WTC11 (cell line): ENCODE results near the gene MIXL1. TPM values are rescaled to one million over a fixed set of nuclear protein-coding genes. Genes with fewer than 3 reads are reported as not detected.

ENCODE experiments used
- ATAC-seq: fragments of 200-7000 bp; cut with Tn5 transposase; 2 replicates; pipeline ENCODE4 v1.10.0; 2021; ENCODE audit warnings: mild to moderate bottlenecking, moderate library complexity
- CTCF ChIA-PET: fragments of 300-600 bp; sonication (Branson Sonifier 250); formaldehyde crosslinking; loops from one replicate; lab custom pipeline; 2021; ENCODE audit warnings: antibody characterized with exemption; lab: Charles Lee
- POLR2A ChIA-PET: fragments of 350-600 bp; sonication (Branson Sonifier 250); formaldehyde crosslinking; loops from one replicate; lab custom pipeline; 2021; ENCODE audit warnings: antibody characterized with exemption; lab: Charles Lee
- DNase-seq: peaks from one replicate; pipeline ENCODE4 v3.0.0; 2021; ENCODE audit warnings: low spot score
- H3K27ac Mint-ChIP-seq: 2 replicates; pipeline ENCODE4 v1.8.0; 2021; ENCODE audit warnings: mixed read lengths
- H3K27me3 Mint-ChIP-seq: 2 replicates; pipeline ENCODE4 v1.8.0; 2021; ENCODE audit warnings: low read depth, mild to moderate bottlenecking, moderate library complexity, mixed read lengths
- H3K36me3 Mint-ChIP-seq: 2 replicates; pipeline ENCODE4 v1.8.0; 2021; ENCODE audit warnings: mixed read lengths
- H3K4me1 Mint-ChIP-seq: 2 replicates; pipeline ENCODE4 v1.8.0; 2022; ENCODE audit warnings: mixed read lengths
- H3K4me3 Mint-ChIP-seq: 2 replicates; pipeline ENCODE4 v1.8.0; 2021; ENCODE audit warnings: mild to moderate bottlenecking, moderate library complexity, mixed read lengths
- H3K9me3 Mint-ChIP-seq: 2 replicates; pipeline ENCODE4 v1.8.0; 2021; ENCODE audit warnings: mixed read lengths
- EMX1 ChIP-seq: fragments of 250-450 bp; sonication (Bioruptor Pico); IDR thresholded peaks from 2 replicates; pipeline ENCODE4 v1.8.0; 2021; ENCODE audit warnings: mild to moderate bottlenecking
- GTF2I ChIP-seq: fragments of 250-450 bp; sonication (Bioruptor Pico); conservative IDR thresholded peaks from 2 replicates; pipeline ENCODE4 v1.4.0; 2021; ENCODE audit warnings: mild to moderate bottlenecking
- HMGA2 ChIP-seq: fragments of 250-450 bp; sonication (Bioruptor Pico); IDR thresholded peaks from 2 replicates; pipeline ENCODE4 v1.4.0; 2021; ENCODE audit warnings: mild to moderate bottlenecking, moderate library complexity
- NFATC4 ChIP-seq: fragments of 250-450 bp; sonication (Bioruptor Pico); IDR thresholded peaks from 2 replicates; pipeline ENCODE4 v1.9.0; 2021; ENCODE audit warnings: mild to moderate bottlenecking
- SOX15 ChIP-seq: fragments of 250-450 bp; sonication (Bioruptor Pico); IDR thresholded peaks from 2 replicates; pipeline ENCODE4 v1.9.0; 2021; ENCODE audit warnings: mild to moderate bottlenecking
- TCF7 ChIP-seq: sonication (generic); formaldehyde crosslinking; IDR thresholded peaks from 2 replicates; pipeline ENCODE4 v1.8.0; 2022; ENCODE audit warnings: mild to moderate bottlenecking, low read depth, missing genetic modification reagents, moderate library complexity
- ZBTB21 ChIP-seq: sonication (generic); formaldehyde crosslinking; IDR thresholded peaks from 2 replicates; pipeline ENCODE4 v1.8.1; 2023; ENCODE audit warnings: mild to moderate bottlenecking, missing genetic modification reagents, borderline replicate concordance
- ZNF232 ChIP-seq: sonication (generic); formaldehyde crosslinking; IDR thresholded peaks from 2 replicates; pipeline ENCODE4 v1.8.0; 2022; ENCODE audit warnings: mild to moderate bottlenecking, missing genetic modification reagents
- ZNF317 ChIP-seq: sonication (generic); formaldehyde crosslinking; IDR thresholded peaks from 2 replicates; pipeline ENCODE4 v1.8.1; 2023; ENCODE audit warnings: low read depth, mild to moderate bottlenecking, moderate library complexity, missing genetic modification reagents, borderline replicate concordance
- ZNF416 ChIP-seq: fragments of 250-450 bp; sonication (Bioruptor Pico); IDR thresholded peaks from 2 replicates; pipeline ENCODE4 v1.9.0; 2021; ENCODE audit warnings: mild to moderate bottlenecking, inconsistent platforms
- total RNA-seq: library from RNA; stranded (reverse); gene quantifications from 3 replicates; pipeline ENCODE4 v1.2.3, GENCODE V29; 2021
- TF ChIP-seq, protein P1 (sequence below): fragments of 250-450 bp; sonication (Bioruptor Pico); IDR thresholded peaks from 2 replicates; pipeline ENCODE4 v1.9.0; 2021; ENCODE audit warnings: mild to moderate bottlenecking
- TF ChIP-seq, protein P2 (sequence below): sonication (generic); formaldehyde crosslinking; IDR thresholded peaks from 2 replicates; pipeline ENCODE4 v1.8.1; 2023; ENCODE audit warnings: mild to moderate bottlenecking, missing genetic modification reagents, moderate library complexity
- TF ChIP-seq, protein P3 (sequence below): sonication (generic); formaldehyde crosslinking; IDR thresholded peaks from 2 replicates; pipeline ENCODE4 v1.8.1; 2022; ENCODE audit warnings: missing genetic modification reagents, borderline replicate concordance
- TF ChIP-seq, protein P4 (sequence below): sonication (generic); formaldehyde crosslinking; IDR thresholded peaks from 2 replicates; pipeline ENCODE4 v1.8.1; 2023; ENCODE audit warnings: mild to moderate bottlenecking, missing genetic modification reagents
- TF ChIP-seq, protein P5 (sequence below): sonication (generic); formaldehyde crosslinking; IDR thresholded peaks from 2 replicates; pipeline ENCODE4 v1.8.0; 2022; ENCODE audit warnings: mild to moderate bottlenecking, missing genetic modification reagents

The MIXL1 gene
- total RNA-seq, 1 experiment from 2014 or later, result 6.4 TPM

DNA sequence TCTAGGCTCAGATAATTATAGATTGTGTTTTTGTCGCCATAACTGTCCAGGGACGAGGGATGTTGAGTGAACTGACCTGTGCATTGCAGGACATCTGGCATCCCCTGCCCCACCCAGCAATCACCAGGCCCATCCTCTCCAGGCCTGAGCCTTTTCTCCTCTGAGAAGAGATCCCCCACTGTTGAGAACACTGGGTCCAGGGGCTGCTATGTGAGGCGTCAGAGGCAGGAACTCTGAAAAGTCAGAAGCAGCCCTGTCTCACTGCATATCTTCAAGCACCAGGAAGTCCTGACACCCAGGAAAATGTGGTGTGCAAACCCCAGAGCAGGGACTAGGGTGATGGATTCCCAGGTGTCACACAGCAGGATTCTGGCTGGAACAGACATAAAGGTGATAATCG lies 19.8 kb upstream of the MIXL1 start (continued):
- TF ChIP-seq, protein P1, sequence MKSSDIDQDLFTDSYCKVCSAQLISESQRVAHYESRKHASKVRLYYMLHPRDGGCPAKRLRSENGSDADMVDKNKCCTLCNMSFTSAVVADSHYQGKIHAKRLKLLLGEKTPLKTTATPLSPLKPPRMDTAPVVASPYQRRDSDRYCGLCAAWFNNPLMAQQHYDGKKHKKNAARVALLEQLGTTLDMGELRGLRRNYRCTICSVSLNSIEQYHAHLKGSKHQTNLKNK (CRISPR knock-in tag), result no peak
- TF ChIP-seq, protein P2, sequence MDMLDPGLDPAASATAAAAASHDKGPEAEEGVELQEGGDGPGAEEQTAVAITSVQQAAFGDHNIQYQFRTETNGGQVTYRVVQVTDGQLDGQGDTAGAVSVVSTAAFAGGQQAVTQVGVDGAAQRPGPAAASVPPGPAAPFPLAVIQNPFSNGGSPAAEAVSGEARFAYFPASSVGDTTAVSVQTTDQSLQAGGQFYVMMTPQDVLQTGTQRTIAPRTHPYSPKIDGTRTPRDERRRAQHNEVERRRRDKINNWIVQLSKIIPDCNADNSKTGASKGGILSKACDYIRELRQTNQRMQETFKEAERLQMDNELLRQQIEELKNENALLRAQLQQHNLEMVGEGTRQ (CRISPR knock-in tag), result no peak
- TF ChIP-seq ZNF317 (CRISPR knock-in tag) (no peak), ZNF416 (CRISPR knock-in tag) (no peak), SOX15 (no peak), ZNF232 (CRISPR knock-in tag) (no peak), GTF2I (CRISPR knock-in tag) (no peak), TCF7 (CRISPR knock-in tag) (no peak), EMX1 (CRISPR knock-in tag) (no peak), NFATC4 (no peak), ZBTB21 (CRISPR knock-in tag) (no peak)
- TF ChIP-seq, protein P3, sequence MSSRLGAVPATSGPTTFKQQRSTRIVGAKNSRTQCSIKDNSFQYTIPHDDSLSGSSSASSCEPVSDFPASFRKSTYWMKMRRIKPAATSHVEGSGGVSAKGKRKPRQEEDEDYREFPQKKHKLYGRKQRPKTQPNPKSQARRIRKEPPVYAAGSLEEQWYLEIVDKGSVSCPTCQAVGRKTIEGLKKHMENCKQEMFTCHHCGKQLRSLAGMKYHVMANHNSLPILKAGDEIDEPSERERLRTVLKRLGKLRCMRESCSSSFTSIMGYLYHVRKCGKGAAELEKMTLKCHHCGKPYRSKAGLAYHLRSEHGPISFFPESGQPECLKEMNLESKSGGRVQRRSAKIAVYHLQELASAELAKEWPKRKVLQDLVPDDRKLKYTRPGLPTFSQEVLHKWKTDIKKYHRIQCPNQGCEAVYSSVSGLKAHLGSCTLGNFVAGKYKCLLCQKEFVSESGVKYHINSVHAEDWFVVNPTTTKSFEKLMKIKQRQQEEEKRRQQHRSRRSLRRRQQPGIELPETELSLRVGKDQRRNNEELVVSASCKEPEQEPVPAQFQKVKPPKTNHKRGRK (CRISPR knock-in tag), result no peak
- TF ChIP-seq, protein P4, sequence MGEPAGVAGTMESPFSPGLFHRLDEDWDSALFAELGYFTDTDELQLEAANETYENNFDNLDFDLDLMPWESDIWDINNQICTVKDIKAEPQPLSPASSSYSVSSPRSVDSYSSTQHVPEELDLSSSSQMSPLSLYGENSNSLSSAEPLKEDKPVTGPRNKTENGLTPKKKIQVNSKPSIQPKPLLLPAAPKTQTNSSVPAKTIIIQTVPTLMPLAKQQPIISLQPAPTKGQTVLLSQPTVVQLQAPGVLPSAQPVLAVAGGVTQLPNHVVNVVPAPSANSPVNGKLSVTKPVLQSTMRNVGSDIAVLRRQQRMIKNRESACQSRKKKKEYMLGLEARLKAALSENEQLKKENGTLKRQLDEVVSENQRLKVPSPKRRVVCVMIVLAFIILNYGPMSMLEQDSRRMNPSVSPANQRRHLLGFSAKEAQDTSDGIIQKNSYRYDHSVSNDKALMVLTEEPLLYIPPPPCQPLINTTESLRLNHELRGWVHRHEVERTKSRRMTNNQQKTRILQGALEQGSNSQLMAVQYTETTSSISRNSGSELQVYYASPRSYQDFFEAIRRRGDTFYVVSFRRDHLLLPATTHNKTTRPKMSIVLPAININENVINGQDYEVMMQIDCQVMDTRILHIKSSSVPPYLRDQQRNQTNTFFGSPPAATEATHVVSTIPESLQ (CRISPR knock-in tag), result no peak
- TF ChIP-seq, protein P5, sequence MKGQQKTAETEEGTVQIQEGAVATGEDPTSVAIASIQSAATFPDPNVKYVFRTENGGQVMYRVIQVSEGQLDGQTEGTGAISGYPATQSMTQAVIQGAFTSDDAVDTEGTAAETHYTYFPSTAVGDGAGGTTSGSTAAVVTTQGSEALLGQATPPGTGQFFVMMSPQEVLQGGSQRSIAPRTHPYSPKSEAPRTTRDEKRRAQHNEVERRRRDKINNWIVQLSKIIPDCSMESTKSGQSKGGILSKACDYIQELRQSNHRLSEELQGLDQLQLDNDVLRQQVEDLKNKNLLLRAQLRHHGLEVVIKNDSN (CRISPR knock-in tag), result no peak

DNA sequence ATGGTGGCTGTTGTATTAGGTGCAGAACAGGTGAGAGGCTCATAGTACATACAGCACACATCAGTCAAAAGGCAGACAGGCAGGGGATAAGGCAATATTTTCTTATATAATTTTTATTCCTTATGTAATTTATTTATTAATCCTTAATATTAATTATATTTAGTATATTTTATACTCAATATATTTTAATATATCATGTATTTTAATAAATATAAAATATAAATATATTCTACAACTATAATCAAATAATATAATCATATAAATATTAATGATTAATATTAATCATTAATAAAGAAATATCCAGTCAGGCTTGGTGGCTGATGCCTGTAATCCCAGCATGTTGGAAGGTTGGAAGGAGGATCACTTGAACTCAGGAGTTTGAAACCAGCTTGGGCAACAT lies 19.3 kb upstream of the MIXL1 start:
- CTCF ChIA-PET, result interaction anchor here (1.0 kb wide), 1 partner anchor 79 kb away, joined by 8 read pairs; no protein-coding TSS in a partner anchor
- ATAC-seq (no peak), DNase-seq (no peak)
- no peaks in the 10 kb centered on the region; the same call in 1 of the 2 replicates for H3K9me3 Mint-ChIP-seq
- H3K4me3 Mint-ChIP-seq, result no peak overlapping the region
- H3K27me3 Mint-ChIP-seq, result no peaks in the 10 kb centered on the region; the same call in 1 of the 2 replicates
- H3K27ac Mint-ChIP-seq, result no peak overlapping the region
- peaks cover 23% of the 10 kb centered on the region for H3K4me1 Mint-ChIP-seq
- H3K36me3 Mint-ChIP-seq, result no peaks in the 10 kb centered on the region
- POLR2A ChIA-PET, result no interaction called here
- TF ChIP-seq HMGA2 (CRISPR knock-in tag) (peak; percentile 100), TCF7 (CRISPR knock-in tag) (no peak)

DNA sequence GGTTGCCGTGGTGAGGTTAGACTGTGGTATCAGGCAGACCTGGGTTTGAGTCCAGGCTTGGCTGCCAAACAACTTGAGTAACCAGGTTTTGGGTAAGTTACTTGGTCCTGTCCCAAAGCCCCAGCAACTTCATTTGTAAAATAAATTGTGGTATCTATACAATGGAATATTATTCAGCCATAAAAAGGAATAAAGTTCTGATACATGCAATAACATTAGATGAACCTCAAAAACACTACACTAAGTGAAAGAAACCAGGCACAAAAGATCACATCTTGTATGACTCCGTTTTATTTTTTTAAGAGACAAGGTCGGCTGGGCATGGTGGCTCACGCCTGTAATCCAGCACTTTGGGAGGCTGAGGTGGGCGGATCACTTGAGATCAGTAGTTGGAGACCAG lies 16.4 kb upstream of the MIXL1 start:
- CTCF ChIA-PET, result interaction anchor here (0.9 to 2.0 kb wide), 3 partner anchors 10 to 127 kb away, joined by 3 to 8 read pairs (median 3); no protein-coding TSS in a partner anchor
- POLR2A ChIA-PET, result no interaction called here
- no peak for ATAC-seq
- Mint-ChIP-seq H3K36me3 (no peaks in the 10 kb centered on the region), H3K4me3 (no peak overlapping the region), H3K9me3 (no peaks in the 10 kb centered on the region; the same call in 1 of the 2 replicates), H3K4me1 (peaks cover 43% of the 10 kb centered on the region), H3K27ac (no peak overlapping the region), H3K27me3 (peaks cover 4% of the 10 kb centered on the region)
- TF ChIP-seq GTF2I (CRISPR knock-in tag), result no peak
- DNase-seq, result no peak
